B cell (primary cell): ENCODE data around the gene ARHGAP15. TPM values are rescaled to one million over a fixed set of nuclear protein-coding genes. Genes with fewer than 3 reads are reported as not detected.

Experiments
- ATAC-seq: fragments of 200-7000 bp; cut with Tn5 transposase; one replicate; pipeline ENCODE4 v1.10.0; 2021; ENCODE audit warnings: low read depth, mild to moderate bottlenecking, moderate number of reproducible peaks, moderate library complexity
- CTCF ChIA-PET: fragments of 350-600 bp; sonication (Branson Sonifier 250); formaldehyde crosslinking; loops from one replicate; lab custom pipeline; 2021; ENCODE audit warnings: antibody characterized with exemption, inconsistent platforms; lab: Charles Lee
- POLR2A ChIA-PET: fragments of 350-600 bp; sonication (Branson Sonifier 250); formaldehyde crosslinking; loops from one replicate; lab custom pipeline; 2021; ENCODE audit warnings: antibody characterized with exemption; lab: Charles Lee
- DNase-seq: peaks from one replicate; pipeline ENCODE4 v3.0.0; 2013
- H2AFZ ChIP-seq: 2 replicates; pipeline ENCODE4 v1.6.1; 2012; ENCODE audit warnings: mild to moderate bottlenecking, low read depth, low read length; ENCODE audit not compliant: insufficient read depth, poor library complexity, severe bottlenecking
- H3K27ac ChIP-seq, 2 donors: 1 replicate in 1 of 2; 2 replicates in 1 of 2; pipeline ENCODE4 v1.5.1; 2012 to 2013; ENCODE audit warnings: low read length in 2 of 2, mild to moderate bottlenecking in 2 of 2, moderate library complexity in 1 of 2
- H3K27me3 ChIP-seq, 4 experiments: fragments of 200-600 bp in 1 of 4; sonication (generic) in 1 of 4; replicated peaks in 1 of 4; 1 replicate in 2 of 4; 2 replicates in 2 of 4; pipeline versions ENCODE4 v1.6.1 to v1.7.0; 2013 to 2016; ENCODE audit warnings: low read length in 3 of 4, mild to moderate bottlenecking in 2 of 4, mixed read lengths in 1 of 4, moderate library complexity in 1 of 4; ENCODE audit not compliant: insufficient read depth in 4 of 4, control insufficient read depth in 3 of 4; ENCODE audit errors: control extremely low read depth in 1 of 4
- H3K36me3 ChIP-seq, 2 experiments: replicated peaks in 1 of 2; 1 replicate in 1 of 2; 2 replicates in 1 of 2; pipeline versions ENCODE4 v1.6.1 to v1.7.1; 2013; ENCODE audit warnings: low read length in 1 of 2; ENCODE audit not compliant: insufficient read depth in 2 of 2, control insufficient read depth in 1 of 2; ENCODE audit errors: control extremely low read depth in 1 of 2, extremely low read depth in 1 of 2
- H3K4me1 ChIP-seq, 2 donors: fragments of 200-600 bp in 1 of 2; sonication (generic) in 1 of 2; 1 replicate in 1 of 2; 2 replicates in 1 of 2; pipeline versions ENCODE4 v1.5.1 to v1.6.1; 2013 to 2017; ENCODE audit warnings: low read length in 2 of 2; ENCODE audit not compliant: control insufficient read depth in 2 of 2, insufficient read depth in 2 of 2
- H3K4me2 ChIP-seq: replicated peaks from 2 replicates; pipeline ENCODE3; 2012; ENCODE audit warnings: mild to moderate bottlenecking, low read depth, low read length; ENCODE audit not compliant: poor library complexity, severe bottlenecking
- H3K4me3 ChIP-seq, 5 experiments: fragments of 200-600 bp in 1 of 5; sonication (generic) in 1 of 5; 1 replicate in 3 of 5; 2 replicates in 2 of 5; pipeline versions ENCODE4 v1.5.1 to v1.7.0; 2011 to 2016; ENCODE audit warnings: low read length in 4 of 5, mild to moderate bottlenecking in 4 of 5, low read depth in 2 of 5, control low read depth in 1 of 5, moderate library complexity in 1 of 5; ENCODE audit not compliant: insufficient read depth in 1 of 5; ENCODE audit errors: control extremely low read depth in 1 of 5, extremely low read depth in 1 of 5
- H3K79me2 ChIP-seq: fragments of 200-600 bp; sonication (generic); one replicate; pipeline ENCODE4 v1.6.0; 2016; ENCODE audit warnings: low read length; ENCODE audit not compliant: control insufficient read depth, insufficient read depth
- H3K9ac ChIP-seq: fragments of 200-600 bp; sonication (generic); 2 replicates; pipeline ENCODE4 v1.6.1; 2017; ENCODE audit warnings: mild to moderate bottlenecking, low read length, moderate library complexity
- H3K9me3 ChIP-seq, 3 donors: one replicate each; pipeline versions ENCODE4 v1.6.1 to v1.7.1; 2013; ENCODE audit warnings: low read length in 2 of 3; ENCODE audit not compliant: control insufficient read depth in 2 of 3, insufficient read depth in 1 of 3; ENCODE audit errors: control extremely low read depth in 1 of 3
- H4K20me1 ChIP-seq: 2 replicates; pipeline ENCODE4 v1.6.0; 2012; ENCODE audit warnings: mild to moderate bottlenecking, low read length; ENCODE audit not compliant: insufficient read depth, control insufficient read depth, poor library complexity, severe bottlenecking
- H3K27ac Mint-ChIP-seq: one replicate; pipeline ENCODE4 v1.8.0; 2021; ENCODE audit warnings: mixed read lengths
- H3K27me3 Mint-ChIP-seq: one replicate; pipeline ENCODE4 v1.8.0; 2021; ENCODE audit warnings: mixed read lengths
- H3K4me1 Mint-ChIP-seq: one replicate; pipeline ENCODE4 v1.8.0; 2021; ENCODE audit warnings: mixed read lengths
- H3K4me3 Mint-ChIP-seq: one replicate; pipeline ENCODE4 v1.8.0; 2021; ENCODE audit warnings: mixed read lengths
- H3K9me3 Mint-ChIP-seq: one replicate; pipeline ENCODE4 v1.8.0; 2022; ENCODE audit warnings: mixed read lengths; ENCODE audit not compliant: insufficient read depth
- CTCF ChIP-seq: fragments of 200-600 bp; IDR thresholded peaks from one replicate; pipeline ENCODE4 v1.8.0; 2022; ENCODE audit warnings: antibody characterized with exemption, mild to moderate bottlenecking
- EZH2 ChIP-seq: IDR thresholded peaks from 2 replicates; pipeline ENCODE4 v1.6.1; 2012; ENCODE audit warnings: borderline replicate concordance, low read depth, mild to moderate bottlenecking, moderate library complexity, low read length; ENCODE audit not compliant: insufficient read depth, poor library complexity, severe bottlenecking
- WGBS: methylation state at CpG from one replicate; pipeline ENCODE4 v1.1.5; 2013; ENCODE audit warnings: missing lambda C conversion rate; ENCODE audit not compliant: insufficient coverage; 5-methylcytosine and 5-hydroxymethylcytosine counted together
- intact Hi-C: fragments of 100-400 bp; cut with micrococcal nuclease; formaldehyde crosslinking; loops from one replicate; pipeline ENCODE4 v1.10.0; 2022
- polyA plus RNA-seq: library from polyadenylated mRNA; depleted of rRNA; stranded (reverse); fragments of >200 nt; gene quantifications from 2 replicates; pipeline ENCODE4 v1.2.3, GENCODE V29; 2012
- total RNA-seq, 2 donors: library from RNA; stranded (reverse); fragments of 120-200 nt in 1 of 2; gene quantifications; 1 replicate in 1 of 2; 2 replicates in 1 of 2; pipeline versions ENCODE4 v1.2.3 to v1.2.4, GENCODE V29; 2013 to 2022

The ARHGAP15 gene
- total and polyA plus RNA-seq, 2 donors (not counting 1 experiment from before 2014, with no cell fraction given), result 58.6 to 187 TPM

DNA sequence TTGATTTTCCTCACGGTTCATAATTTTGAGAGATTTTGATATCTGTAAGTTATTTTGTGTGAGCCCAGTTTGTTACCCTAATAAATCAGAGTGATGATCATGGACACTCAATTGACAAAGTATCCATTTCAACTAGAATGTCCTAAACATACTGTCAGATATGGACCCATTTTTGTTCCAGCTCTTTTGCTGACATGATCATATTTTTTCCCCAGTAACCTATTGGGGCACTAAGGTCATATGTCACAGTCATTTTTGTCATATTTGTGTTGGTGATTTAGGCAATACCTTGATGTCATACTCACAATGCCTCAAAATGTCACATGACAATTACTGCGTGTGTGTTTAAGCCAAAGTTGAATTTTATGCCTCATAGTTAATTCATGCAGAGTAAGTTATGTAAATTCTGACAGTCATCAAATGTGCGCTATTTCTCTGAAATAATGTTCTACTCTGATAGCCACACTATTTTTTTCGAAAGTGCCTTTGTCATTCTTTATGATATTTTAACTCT lies 218.7 kb downstream of the ARHGAP15 start:
- Histone ChIP-seq H3K9ac (no peak overlapping the region), H3K9me3 (no peaks in the 10 kb centered on the region), H3K4me3 (no peak overlapping the region), H3K4me1 (no peaks in the 10 kb centered on the region), H3K27ac (no peak overlapping the region), H2AFZ (no peak overlapping the region), H3K79me2 (peaks cover 5% of the 10 kb centered on the region), H4K20me1 (peaks cover 14% of the 10 kb centered on the region), H3K4me2 (no peak overlapping the region), H3K36me3 (peaks cover 2 to 5% of the 10 kb centered on the region in 2 experiments), H3K27me3 (no peaks in the 10 kb centered on the region)
- no peak overlapping the region for H3K4me3 Mint-ChIP-seq
- POLR2A ChIA-PET, result no interaction called here
- intact Hi-C loops, result no loop called here
- no peaks in the 10 kb centered on the region for H3K9me3 Mint-ChIP-seq
- no CpG with 5 or more reads among the region's 4 CpGs for WGBS
- H3K4me1 Mint-ChIP-seq, result peaks cover 7% of the 10 kb centered on the region
- no peak overlapping the region for H3K27ac Mint-ChIP-seq
- no peak for TF ChIP-seq CTCF
- TF ChIP-seq EZH2, result no peak
- ATAC-seq, result no peak
- CTCF ChIA-PET, result no interaction called here
- no peak for DNase-seq
- no peaks in the 10 kb centered on the region for H3K27me3 Mint-ChIP-seq

- Histone ChIP-seq H3K27me3 (no peaks in the 10 kb centered on the region), H3K4me3 (no peak overlapping the region), H3K4me1 (no peaks in the 10 kb centered on the region), H3K36me3 (peaks cover 0 to 2% of the 10 kb centered on the region in 2 experiments), H4K20me1 (peaks cover 12% of the 10 kb centered on the region), H3K27ac (no peak overlapping the region), H3K9ac (no peak overlapping the region), H3K4me2 (no peak overlapping the region), H3K79me2 (peaks cover 2% of the 10 kb centered on the region), H2AFZ (no peak overlapping the region), H3K9me3 (no peaks in the 10 kb centered on the region)
- Mint-ChIP-seq H3K9me3 (no peaks in the 10 kb centered on the region), H3K4me3 (no peak overlapping the region), H3K4me1 (peaks cover 6% of the 10 kb centered on the region), H3K27me3 (no peaks in the 10 kb centered on the region), H3K27ac (no peak overlapping the region)
- intact Hi-C loops, result no loop called here
- ChIA-PET POLR2A (no interaction called here), CTCF (no interaction called here)
- DNase-seq (no peak), ATAC-seq (no peak)
- no peak for TF ChIP-seq CTCF
- no CpG with 5 or more reads among the region's 13 CpGs for whole genome bisulfite sequencing
These were observed 225.0 kb downstream of the ARHGAP15 start for GRCh38 chr2:143354050-143354750.
